SU-DHL-6 (cell line): Measurements from ENCODE around the gene CFDP1.

ENCODE experiments used
- H2AFZ ChIP-seq: fragments of 200-600 bp; sonication (generic); 2 replicates; pipeline ENCODE4 v1.6.1; 2014; ENCODE audit warnings: low read depth, mild to moderate bottlenecking, moderate library complexity, mixed read lengths, antibody characterized with exemption, low read length; ENCODE audit not compliant: severe bottlenecking
- H3F3A ChIP-seq: fragments of 200-600 bp; shearing (Covaris generic); 2 replicates; pipeline ENCODE4 v1.6.0; 2016; ENCODE audit warnings: antibody characterized with exemption, mild to moderate bottlenecking; ENCODE audit not compliant: insufficient read depth
- H3K27ac ChIP-seq: fragments of 200-600 bp; sonication (generic); 2 replicates; pipeline ENCODE4 v1.5.1; 2016; ENCODE audit warnings: low read depth, mild to moderate bottlenecking, low read length, moderate library complexity, mixed read lengths
- H3K27me3 ChIP-seq: fragments of 200-600 bp; sonication (generic), shearing (Covaris generic); 2 replicates; pipeline ENCODE4 v1.6.0; 2014; ENCODE audit warnings: mild to moderate bottlenecking, low read length
- H3K36me3 ChIP-seq: fragments of 200-600 bp; sonication (generic); 2 replicates; pipeline ENCODE4 v1.6.1; 2014; ENCODE audit warnings: mild to moderate bottlenecking, low read length, mixed read lengths
- H3K4me2 ChIP-seq: fragments of 300-600, 200-600 bp; shearing (Covaris generic), sonication (generic); 2 replicates; pipeline ENCODE4 v1.6.0; 2014; ENCODE audit warnings: low read length, low read depth, mild to moderate bottlenecking; ENCODE audit not compliant: poor library complexity, severe bottlenecking
- H3K4me3 ChIP-seq: fragments of 200-600 bp; sonication (generic); 2 replicates; pipeline ENCODE4 v1.5.1; 2014; ENCODE audit warnings: antibody characterized with exemption, low read length, mild to moderate bottlenecking, mixed read lengths; ENCODE audit not compliant: insufficient read depth, poor library complexity, severe bottlenecking
- H3K79me2 ChIP-seq: fragments of 200-600 bp; sonication (generic); 2 replicates; pipeline ENCODE4 v1.6.1; 2014; ENCODE audit warnings: mild to moderate bottlenecking, low read length, moderate library complexity; ENCODE audit not compliant: insufficient read depth
- H3K9ac ChIP-seq: fragments of 200-600 bp; sonication (generic); 2 replicates; pipeline ENCODE4 v1.7.0; 2014; ENCODE audit warnings: mild to moderate bottlenecking, low read length
- H3K9me2 ChIP-seq: fragments of 200-600 bp; sonication (generic); replicated peaks from 2 replicates; pipeline ENCODE4 v1.6.1; 2014; ENCODE audit warnings: low read length; ENCODE audit not compliant: insufficient read depth
- H3K9me3 ChIP-seq: fragments of 200-600 bp; sonication (generic); 2 replicates; pipeline ENCODE4 v1.6.1; 2014; ENCODE audit warnings: low read length, mixed read lengths; ENCODE audit not compliant: insufficient read depth
- H4K20me1 ChIP-seq: fragments of 200-600 bp; sonication (generic); 2 replicates; pipeline ENCODE4 v1.6.1; 2014; ENCODE audit warnings: low read depth, mild to moderate bottlenecking, antibody characterized with exemption, low read length, moderate library complexity, mixed read lengths
- EZH2phosphoT487 ChIP-seq: fragments of 200-600 bp; sonication (generic), shearing (Covaris generic); conservative IDR thresholded peaks from 2 replicates; pipeline ENCODE4 v1.6.1; 2018; ENCODE audit warnings: mild to moderate bottlenecking, antibody characterized with exemption, low read length, moderate library complexity, mixed read lengths
- TF ChIP-seq, protein P1 (sequence below): fragments of 200-600 bp; sonication (generic); IDR thresholded peaks from one replicate; pipeline ENCODE4 v1.5.1; 2017; ENCODE audit warnings: antibody characterized with exemption, mild to moderate bottlenecking, low read length, moderate library complexity; ENCODE audit not compliant: insufficient read depth, poor library complexity, severe bottlenecking

CFDP1 gene

GRCh38 chr16:75398333-75398732, 35.0 kb downstream of the CFDP1 start:
- no peaks in the 10 kb centered on the region for H4K20me1 ChIP-seq
- H2AFZ ChIP-seq = no peak overlapping the region
- no peak overlapping the region for H3K9ac ChIP-seq
- no peaks in the 10 kb centered on the region for H3K9me2 ChIP-seq
- no peaks in the 10 kb centered on the region for H3K27me3 ChIP-seq
- H3K4me3 ChIP-seq = no peak overlapping the region
- H3K36me3 ChIP-seq = no peaks in the 10 kb centered on the region
- no peaks in the 10 kb centered on the region for H3K9me3 ChIP-seq
- TF ChIP-seq, protein P1, sequence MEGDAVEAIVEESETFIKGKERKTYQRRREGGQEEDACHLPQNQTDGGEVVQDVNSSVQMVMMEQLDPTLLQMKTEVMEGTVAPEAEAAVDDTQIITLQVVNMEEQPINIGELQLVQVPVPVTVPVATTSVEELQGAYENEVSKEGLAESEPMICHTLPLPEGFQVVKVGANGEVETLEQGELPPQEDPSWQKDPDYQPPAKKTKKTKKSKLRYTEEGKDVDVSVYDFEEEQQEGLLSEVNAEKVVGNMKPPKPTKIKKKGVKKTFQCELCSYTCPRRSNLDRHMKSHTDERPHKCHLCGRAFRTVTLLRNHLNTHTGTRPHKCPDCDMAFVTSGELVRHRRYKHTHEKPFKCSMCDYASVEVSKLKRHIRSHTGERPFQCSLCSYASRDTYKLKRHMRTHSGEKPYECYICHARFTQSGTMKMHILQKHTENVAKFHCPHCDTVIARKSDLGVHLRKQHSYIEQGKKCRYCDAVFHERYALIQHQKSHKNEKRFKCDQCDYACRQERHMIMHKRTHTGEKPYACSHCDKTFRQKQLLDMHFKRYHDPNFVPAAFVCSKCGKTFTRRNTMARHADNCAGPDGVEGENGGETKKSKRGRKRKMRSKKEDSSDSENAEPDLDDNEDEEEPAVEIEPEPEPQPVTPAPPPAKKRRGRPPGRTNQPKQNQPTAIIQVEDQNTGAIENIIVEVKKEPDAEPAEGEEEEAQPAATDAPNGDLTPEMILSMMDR = no peak
- TF ChIP-seq EZH2phosphoT487 = no peak
- no peak overlapping the region for H3K27ac ChIP-seq
- H3K79me2 ChIP-seq = no peaks in the 10 kb centered on the region
- no peaks in the 10 kb centered on the region for H3F3A ChIP-seq
- H3K4me2 ChIP-seq = no peak overlapping the region

DNA sequence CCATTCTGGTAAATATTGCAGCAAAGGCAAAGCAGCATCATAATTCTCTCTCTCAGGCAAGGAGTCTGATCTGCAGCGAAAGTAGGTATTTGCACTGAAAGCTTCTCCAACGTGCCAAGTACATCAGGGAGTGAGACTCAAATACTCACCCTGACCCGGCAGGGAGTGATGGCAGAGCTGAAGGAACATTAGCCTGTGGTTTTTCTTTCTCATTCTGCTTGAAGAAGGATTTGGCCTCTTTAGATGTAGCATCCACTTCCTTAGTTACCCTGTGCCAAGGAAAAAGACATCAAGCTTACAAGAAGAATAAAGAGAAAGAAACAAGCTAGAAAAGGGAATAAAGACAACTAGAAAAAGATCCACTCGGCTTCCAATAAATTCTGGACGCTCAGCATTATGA, 38.4 kb downstream of the CFDP1 start:
- H3K27me3 ChIP-seq = no peaks in the 10 kb centered on the region
- H3K4me2 ChIP-seq = no peak overlapping the region
- H4K20me1 ChIP-seq = no peaks in the 10 kb centered on the region
- no peaks in the 10 kb centered on the region for H3K79me2 ChIP-seq
- H3F3A ChIP-seq = no peaks in the 10 kb centered on the region
- no peak overlapping the region for H3K9ac ChIP-seq
- H2AFZ ChIP-seq = no peak overlapping the region
- H3K27ac ChIP-seq = no peak overlapping the region
- H3K9me2 ChIP-seq = no peaks in the 10 kb centered on the region
- no peak overlapping the region for H3K4me3 ChIP-seq
- H3K9me3 ChIP-seq = no peaks in the 10 kb centered on the region
- no peaks in the 10 kb centered on the region for H3K36me3 ChIP-seq
- TF ChIP-seq, protein P1 = no peak
- no peak for TF ChIP-seq EZH2phosphoT487

GRCh38 chr16:75392906-75393305, 40.4 kb downstream of the CFDP1 start:
- no peaks in the 10 kb centered on the region for H4K20me1 ChIP-seq
- no peaks in the 10 kb centered on the region for H3K36me3 ChIP-seq
- H3K9me2 ChIP-seq = no peaks in the 10 kb centered on the region

More at GRCh38 chr16:75392906-75393305, 40.4 kb downstream of the CFDP1 start:
- no peak overlapping the region for H3K4me2 ChIP-seq
- no peaks in the 10 kb centered on the region for H3K27me3 ChIP-seq
- no peak overlapping the region for H3K27ac ChIP-seq
- H2AFZ ChIP-seq = no peak overlapping the region
- H3F3A ChIP-seq = no peaks in the 10 kb centered on the region; the same call in 1 of the 2 replicates
- no peaks in the 10 kb centered on the region for H3K79me2 ChIP-seq
- no peaks in the 10 kb centered on the region for H3K9me3 ChIP-seq
- H3K4me3 ChIP-seq = no peak overlapping the region
- no peak for TF ChIP-seq EZH2phosphoT487
- TF ChIP-seq, protein P1 = no peak
- H3K9ac ChIP-seq = no peak overlapping the region
